H9 (cell line): Measurements from ENCODE around the gene PLXND1. TPM values are rescaled to one million over a fixed set of nuclear protein-coding genes. Genes with fewer than 3 reads are reported as not detected.

ENCODE experiments used
- DNase-seq: peaks from one replicate; pipeline ENCODE4 v3.0.0-alpha.2; 2017
- H2AFZ ChIP-seq: one replicate; pipeline ENCODE4 v1.6.1; 2013; ENCODE audit warnings: mild to moderate bottlenecking, low read length, control low read depth, moderate library complexity
- H2AK5ac ChIP-seq: 2 replicates; pipeline ENCODE4 v1.6.1; 2013; ENCODE audit warnings: low read length, control low read depth, mixed read lengths; ENCODE audit not compliant: insufficient read length
- H2BK120ac ChIP-seq: one replicate; pipeline ENCODE4 v1.6.1; 2013; ENCODE audit warnings: low read depth, mild to moderate bottlenecking, low read length, control low read depth, inconsistent platforms; ENCODE audit not compliant: poor library complexity, severe bottlenecking
- H2BK12ac ChIP-seq: 2 replicates; pipeline ENCODE4 v1.6.1; 2013; ENCODE audit warnings: low read length, control low read depth, mixed read lengths, low read depth; ENCODE audit not compliant: insufficient read length
- H2BK15ac ChIP-seq: 2 replicates; pipeline ENCODE4 v1.6.1; 2013; ENCODE audit warnings: low read depth, low read length, control low read depth
- H2BK20ac ChIP-seq: one replicate; pipeline ENCODE4 v1.6.1; 2013; ENCODE audit warnings: low read depth, mild to moderate bottlenecking, low read length, control low read depth, inconsistent platforms; ENCODE audit not compliant: poor library complexity, severe bottlenecking
- H2BK5ac ChIP-seq: 2 replicates; pipeline ENCODE4 v1.6.1; 2013; ENCODE audit warnings: low read length, control low read depth, mixed read lengths; ENCODE audit not compliant: insufficient read length
- H3K14ac ChIP-seq: 2 replicates; pipeline ENCODE4 v1.6.1; 2013; ENCODE audit warnings: low read length, control low read depth; ENCODE audit not compliant: insufficient read depth
- H3K18ac ChIP-seq: 2 replicates; pipeline ENCODE4 v1.6.1; 2013; ENCODE audit warnings: low read depth, mild to moderate bottlenecking, mixed read lengths, low read length, control low read depth; ENCODE audit not compliant: insufficient read length
- H3K23ac ChIP-seq: 2 replicates; pipeline ENCODE4 v1.6.1; 2013; ENCODE audit warnings: low read length, control low read depth, mixed read lengths, low read depth; ENCODE audit not compliant: insufficient read length
- H3K23me2 ChIP-seq: 2 replicates; pipeline ENCODE4 v1.6.1; 2013; ENCODE audit warnings: low read depth, mild to moderate bottlenecking, mixed read lengths, low read length, control low read depth; ENCODE audit not compliant: insufficient read length, poor library complexity, severe bottlenecking
- H3K27ac ChIP-seq: 2 replicates; pipeline ENCODE4 v1.5.1; 2013; ENCODE audit warnings: low read length, control low read depth, mixed read lengths, low read depth; ENCODE audit not compliant: insufficient read length
- H3K27me3 ChIP-seq: 2 replicates; pipeline ENCODE4 v1.6.1; 2013; ENCODE audit warnings: low read length, control low read depth, inconsistent platforms; ENCODE audit not compliant: insufficient read depth
- H3K4ac ChIP-seq: 2 replicates; pipeline ENCODE4 v1.6.1; 2013; ENCODE audit warnings: low read depth, mild to moderate bottlenecking, control low read depth, inconsistent platforms, low read length, moderate library complexity
- H3K4me1 ChIP-seq: 2 replicates; pipeline ENCODE4 v1.6.1; 2013; ENCODE audit warnings: low read length, control low read depth, inconsistent platforms; ENCODE audit not compliant: insufficient read depth
- H3K4me2 ChIP-seq: 2 replicates; pipeline ENCODE4 v1.6.1; 2013; ENCODE audit warnings: low read length, control low read depth, mixed read lengths; ENCODE audit not compliant: insufficient read length, insufficient read depth
- H3K56ac ChIP-seq: 2 replicates; pipeline ENCODE4 v1.6.1; 2013; ENCODE audit warnings: low read depth, mild to moderate bottlenecking, mixed read lengths, low read length, control low read depth; ENCODE audit not compliant: insufficient read length
- H3K79me1 ChIP-seq: 2 replicates; pipeline ENCODE4 v1.6.1; 2013; ENCODE audit warnings: low read depth, mild to moderate bottlenecking, moderate library complexity, low read length, control low read depth, inconsistent platforms; ENCODE audit not compliant: insufficient read depth, poor library complexity, severe bottlenecking
- H3K79me2 ChIP-seq: 2 replicates; pipeline ENCODE4 v1.6.1; 2013; ENCODE audit warnings: low read length, control low read depth, inconsistent platforms; ENCODE audit not compliant: insufficient read depth
- H3K9ac ChIP-seq: 2 replicates; pipeline ENCODE4 v1.6.1; 2013; ENCODE audit warnings: low read length, control low read depth, mixed read lengths; ENCODE audit not compliant: insufficient read length; ENCODE audit errors: extremely low read depth
- H3K9me3 ChIP-seq: one replicate; pipeline ENCODE4 v1.6.1; 2013; ENCODE audit warnings: low read depth, low read length, inconsistent platforms; ENCODE audit not compliant: control insufficient read depth
- H3T11ph ChIP-seq: one replicate; pipeline ENCODE4 v1.6.1; 2013; ENCODE audit warnings: mild to moderate bottlenecking, low read length, control low read depth, inconsistent platforms
- H4K20me1 ChIP-seq: one replicate; pipeline ENCODE4 v1.6.1; 2013; ENCODE audit not compliant: control insufficient read depth, insufficient read length, insufficient read depth
- H4K5ac ChIP-seq: 2 replicates; pipeline ENCODE4 v1.6.1; 2013; ENCODE audit warnings: low read depth, mild to moderate bottlenecking, mixed read lengths, low read length, control low read depth; ENCODE audit not compliant: insufficient read length
- H4K8ac ChIP-seq: replicated peaks from 2 replicates; pipeline ENCODE4 v1.6.1; 2013; ENCODE audit warnings: low read length, control low read depth, mixed read lengths, low read depth; ENCODE audit not compliant: insufficient read length
- H4K91ac ChIP-seq: 2 replicates; pipeline ENCODE4 v1.6.1; 2013; ENCODE audit warnings: low read depth, mild to moderate bottlenecking, moderate library complexity, mixed read lengths, low read length, control low read depth; ENCODE audit not compliant: insufficient read length
- H3K27ac Mint-ChIP-seq, 3 experiments: 2 replicates in 2 of 3; 3 replicates in 1 of 3; pipeline ENCODE4 v1.8.0; 2020 to 2021; ENCODE audit warnings: mixed read lengths in 3 of 3, mild to moderate bottlenecking in 1 of 3, moderate library complexity in 1 of 3
- H3K27me3 Mint-ChIP-seq: 2 replicates; pipeline ENCODE4 v1.8.0; 2021; ENCODE audit warnings: low read depth, mild to moderate bottlenecking, moderate library complexity, mixed read lengths
- H3K36me3 Mint-ChIP-seq, 3 experiments: 2 replicates in 2 of 3; 3 replicates in 1 of 3; pipeline ENCODE4 v1.8.0; 2020 to 2021; ENCODE audit warnings: low read depth in 3 of 3, mixed read lengths in 3 of 3; ENCODE audit not compliant: insufficient read depth in 1 of 3
- H3K4me1 Mint-ChIP-seq, 2 experiments: 2 replicates each; pipeline ENCODE4 v1.8.0; 2020; ENCODE audit warnings: mixed read lengths in 2 of 2
- H3K4me3 Mint-ChIP-seq, 2 experiments: 2 replicates in 1 of 2; 3 replicates in 1 of 2; pipeline ENCODE4 v1.8.0; 2020 to 2021; ENCODE audit warnings: mild to moderate bottlenecking in 2 of 2, mixed read lengths in 2 of 2, moderate library complexity in 1 of 2
- H3K9me3 Mint-ChIP-seq, 2 experiments: 2 replicates in 1 of 2; 3 replicates in 1 of 2; pipeline ENCODE4 v1.8.0; 2020; ENCODE audit warnings: mild to moderate bottlenecking in 2 of 2, mixed read lengths in 2 of 2, moderate library complexity in 1 of 2
- WGBS: extraction: QIAGEN DNeasy Blood & Tissue Kit; methylation state at CpG from one replicate; pipeline ENCODE4 v1.1.7; 2013; ENCODE audit warnings: missing lambda C conversion rate, low lambda C conversion rate, mixed read lengths; ENCODE audit not compliant: insufficient read length; ENCODE audit errors: extremely low coverage; 5-methylcytosine and 5-hydroxymethylcytosine counted together
- total RNA-seq: library from RNA; stranded (reverse); gene quantifications from 2 replicates; pipeline ENCODE4 v1.2.1, GENCODE V29; 2021
- TF ChIP-seq, protein P1 (sequence below): fragments of 200-600 bp; sonication (generic); conservative IDR thresholded peaks from 3 replicates; pipeline ENCODE4 v1.8.0; 2021; ENCODE audit warnings: antibody characterized with exemption, mild to moderate bottlenecking

Gene PLXND1
- total RNA-seq, 1 experiment from 2014 or later, result 50.9 TPM

- H3K23ac ChIP-seq, result no peak overlapping the region
- H3K4me1 Mint-ChIP-seq, result peaks cover 40 to 46% of the 10 kb centered on the region in 2 experiments
- DNase-seq, result no peak
- H3K14ac ChIP-seq, result no peak overlapping the region
- no peak overlapping the region for H3K27ac ChIP-seq
- no peak overlapping the region for H4K91ac ChIP-seq
- no peaks in the 10 kb centered on the region for H3K23me2 ChIP-seq
- no peak overlapping the region for H3K4me2 ChIP-seq
- H2BK12ac ChIP-seq, result no peak overlapping the region
- H2AK5ac ChIP-seq, result no peak overlapping the region
- no peaks in the 10 kb centered on the region for H3K27me3 Mint-ChIP-seq
- peaks cover 0 to 3% (median 2%) of the 10 kb centered on the region in 3 experiments; a peak in 4 of 7 replicates for H3K36me3 Mint-ChIP-seq
- H3K27ac Mint-ChIP-seq, result peak overlapping the region; percentile 53 to 82 (median 61); a peak in 5 of 7 replicates
- H3T11ph ChIP-seq, result no peak overlapping the region
- no peak overlapping the region for H3K18ac ChIP-seq
- no peak overlapping the region for H3K4ac ChIP-seq
- no peaks in the 10 kb centered on the region for H3K79me1 ChIP-seq
- no peak overlapping the region for H2AFZ ChIP-seq
- H2BK20ac ChIP-seq, result no peak overlapping the region
- no peak overlapping the region for H2BK15ac ChIP-seq
- TF ChIP-seq, protein P1, sequence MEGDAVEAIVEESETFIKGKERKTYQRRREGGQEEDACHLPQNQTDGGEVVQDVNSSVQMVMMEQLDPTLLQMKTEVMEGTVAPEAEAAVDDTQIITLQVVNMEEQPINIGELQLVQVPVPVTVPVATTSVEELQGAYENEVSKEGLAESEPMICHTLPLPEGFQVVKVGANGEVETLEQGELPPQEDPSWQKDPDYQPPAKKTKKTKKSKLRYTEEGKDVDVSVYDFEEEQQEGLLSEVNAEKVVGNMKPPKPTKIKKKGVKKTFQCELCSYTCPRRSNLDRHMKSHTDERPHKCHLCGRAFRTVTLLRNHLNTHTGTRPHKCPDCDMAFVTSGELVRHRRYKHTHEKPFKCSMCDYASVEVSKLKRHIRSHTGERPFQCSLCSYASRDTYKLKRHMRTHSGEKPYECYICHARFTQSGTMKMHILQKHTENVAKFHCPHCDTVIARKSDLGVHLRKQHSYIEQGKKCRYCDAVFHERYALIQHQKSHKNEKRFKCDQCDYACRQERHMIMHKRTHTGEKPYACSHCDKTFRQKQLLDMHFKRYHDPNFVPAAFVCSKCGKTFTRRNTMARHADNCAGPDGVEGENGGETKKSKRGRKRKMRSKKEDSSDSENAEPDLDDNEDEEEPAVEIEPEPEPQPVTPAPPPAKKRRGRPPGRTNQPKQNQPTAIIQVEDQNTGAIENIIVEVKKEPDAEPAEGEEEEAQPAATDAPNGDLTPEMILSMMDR, result no peak
- no peak overlapping the region for H4K8ac ChIP-seq
- no peaks in the 10 kb centered on the region for H3K27me3 ChIP-seq
- no peak overlapping the region for H3K4me3 Mint-ChIP-seq
- WGBS, result no CpG with 5 or more reads among the region's 8 CpGs
- H4K5ac ChIP-seq, result no peak overlapping the region
- H3K9me3 ChIP-seq, result no peaks in the 10 kb centered on the region
- H3K4me1 ChIP-seq, result peaks cover 12% of the 10 kb centered on the region; the same call in 1 of the 2 replicates
- no peak overlapping the region for H2BK5ac ChIP-seq
- no peaks in the 10 kb centered on the region for H3K79me2 ChIP-seq
- H4K20me1 ChIP-seq, result no peaks in the 10 kb centered on the region
- no peak overlapping the region for H3K56ac ChIP-seq
- no peak overlapping the region for H3K9ac ChIP-seq
- no peaks in the 10 kb centered on the region; a peak in 1 of 5 replicates for H3K9me3 Mint-ChIP-seq
- no peak overlapping the region for H2BK120ac ChIP-seq
Observed at GRCh38 chr3:129590215-129590614, 16.3 kb downstream of the PLXND1 start.
